Smooth muscle cell (in vitro differentiated cells): ENCODE results near the gene USP48. TPM values are rescaled to one million over a fixed set of nuclear protein-coding genes. Genes with fewer than 3 reads are reported as not detected.

ENCODE experiments used
- DNase-seq: peaks from one replicate; lab custom pipeline; 2025; ENCODE audit not compliant: unreplicated experiment; lab: John Stamatoyannopoulos, UW
- H2AFZ ChIP-seq: fragments of 200-600 bp; sonication (generic); 2 replicates; pipeline ENCODE4 v1.6.0; 2016; ENCODE audit warnings: antibody characterized with exemption, low read depth, mild to moderate bottlenecking
- H3F3A ChIP-seq: fragments of 200-600 bp; sonication (generic); 2 replicates; pipeline ENCODE4 v1.6.0; 2017; ENCODE audit warnings: antibody characterized with exemption, low read depth
- H3K27ac ChIP-seq: fragments of 200-600 bp; sonication (generic); 2 replicates; pipeline ENCODE4 v1.5.1; 2016; ENCODE audit warnings: low read depth, mild to moderate bottlenecking
- H3K27me3 ChIP-seq: fragments of 200-600 bp; sonication (generic); 2 replicates; pipeline ENCODE4 v1.6.1; 2016; ENCODE audit warnings: low read depth, mild to moderate bottlenecking
- H3K36me3 ChIP-seq: fragments of 200-600 bp; sonication (generic); 2 replicates; pipeline ENCODE4 v1.5.1; 2016; ENCODE audit warnings: low read depth
- H3K4me1 ChIP-seq: fragments of 200-600 bp; sonication (generic); 2 replicates; pipeline ENCODE4 v1.5.1; 2016; ENCODE audit warnings: low read depth
- H3K4me2 ChIP-seq: fragments of 200-600 bp; sonication (generic); 2 replicates; pipeline ENCODE4 v1.6.0; 2016; ENCODE audit warnings: mild to moderate bottlenecking
- H3K4me3 ChIP-seq: fragments of 200-600 bp; sonication (generic); 2 replicates; pipeline ENCODE4 v1.5.1; 2016; ENCODE audit warnings: mild to moderate bottlenecking
- H3K79me2 ChIP-seq: fragments of 200-600 bp; sonication (generic); 2 replicates; pipeline ENCODE4 v1.6.0; 2016; ENCODE audit warnings: low read depth, mild to moderate bottlenecking
- H3K9ac ChIP-seq: fragments of 200-600 bp; sonication (generic); 2 replicates; pipeline ENCODE4 v1.6.0; 2016; ENCODE audit warnings: low read depth
- H3K9me3 ChIP-seq: fragments of 200-600 bp; sonication (generic); replicated peaks from 2 replicates; pipeline ENCODE4 v1.5.1; 2016; ENCODE audit warnings: low read depth
- H4K20me1 ChIP-seq: fragments of 200-600 bp; sonication (generic); 2 replicates; pipeline ENCODE4 v1.6.0; 2016; ENCODE audit warnings: low read depth
- CTCF ChIP-seq: fragments of 200-600 bp; sonication (generic); IDR thresholded peaks from 2 replicates; pipeline ENCODE4 v1.5.1; 2017; ENCODE audit warnings: borderline replicate concordance, mild to moderate bottlenecking, antibody characterized with exemption; ENCODE audit not compliant: insufficient read depth, poor library complexity, severe bottlenecking
- WGBS: methylation state at CpG from one replicate; pipeline ENCODE4 v1.1.7; 2016; ENCODE audit warnings: low lambda C conversion rate; 5-methylcytosine and 5-hydroxymethylcytosine counted together
- polyA plus RNA-seq: library from polyadenylated mRNA; unstranded; fragments of >200 nt; fragmentation: Nextera tagmentation; extraction: Ambion mirVana; gene quantifications from 2 replicates; pipeline ENCODE4 v1.2.1, GENCODE V29; 2016
- total RNA-seq: library from RNA; depleted of rRNA; stranded (reverse); fragments of >200 nt; gene quantifications from 2 replicates; pipeline ENCODE4 v1.2.3, GENCODE V29; 2014

The USP48 gene
- total and polyA plus RNA-seq, 2 experiments from 2014 or later: 34.5 to 76.0 TPM

- Histone ChIP-seq H3K79me2 (no peaks in the 10 kb centered on the region), H3K36me3 (no peaks in the 10 kb centered on the region), H3K27me3 (no peaks in the 10 kb centered on the region), H3K9ac (no peak overlapping the region), H3K4me2 (no peak overlapping the region), H4K20me1 (no peaks in the 10 kb centered on the region), H3K4me1 (no peaks in the 10 kb centered on the region), H2AFZ (no peak overlapping the region), H3K9me3 (no peaks in the 10 kb centered on the region), H3F3A (no peaks in the 10 kb centered on the region), H3K27ac (peak overlapping the region; percentile 17), H3K4me3 (no peak overlapping the region)
- no peak for TF ChIP-seq CTCF
- DNase-seq: no peak
- 40% methylated on average over 19 of the region's 24 CpGs for WGBS
Measured at GRCh38 chr1:21639594-21640041, 143.3 kb downstream of the USP48 start.

GRCh38 chr1:21638531-21639341 is 144.2 kb downstream of the USP48 start:
- Histone ChIP-seq H3K36me3 (no peaks in the 10 kb centered on the region), H3K27me3 (no peaks in the 10 kb centered on the region), H3K27ac (peak overlapping the region; percentile 45), H3K9me3 (no peaks in the 10 kb centered on the region), H3K4me1 (no peaks in the 10 kb centered on the region), H3F3A (no peaks in the 10 kb centered on the region), H3K4me3 (no peak overlapping the region), H3K79me2 (no peaks in the 10 kb centered on the region), H3K9ac (no peak overlapping the region), H2AFZ (no peak overlapping the region), H3K4me2 (no peak overlapping the region), H4K20me1 (no peaks in the 10 kb centered on the region)
- DNase-seq: no peak
- no peak for TF ChIP-seq CTCF
- 33% methylated on average over 10 of the region's 10 CpGs for WGBS

GRCh38 chr1:21637514-21637913 is 145.4 kb downstream of the USP48 start:
- TF ChIP-seq CTCF: no peak
- DNase-seq: no peak
- Histone ChIP-seq H4K20me1 (no peaks in the 10 kb centered on the region), H3K4me2 (no peak overlapping the region), H3K4me3 (no peak overlapping the region), H3K27ac (no peak overlapping the region), H3K27me3 (no peaks in the 10 kb centered on the region), H3K9ac (no peak overlapping the region), H3K9me3 (no peaks in the 10 kb centered on the region), H3K79me2 (no peaks in the 10 kb centered on the region), H3F3A (no peaks in the 10 kb centered on the region), H3K4me1 (no peaks in the 10 kb centered on the region), H2AFZ (no peak overlapping the region), H3K36me3 (no peaks in the 10 kb centered on the region)
- WGBS: 92% methylated on average over 6 of the region's 6 CpGs

GRCh38 chr1:21636029-21636428 is 146.9 kb downstream of the USP48 start:
- WGBS: 94% methylated on average over 2 of the region's 2 CpGs
- Histone ChIP-seq H3K9ac (no peak overlapping the region), H3F3A (no peaks in the 10 kb centered on the region), H4K20me1 (no peaks in the 10 kb centered on the region), H3K9me3 (no peaks in the 10 kb centered on the region), H2AFZ (no peak overlapping the region), H3K4me2 (no peak overlapping the region), H3K27me3 (no peaks in the 10 kb centered on the region), H3K4me1 (no peaks in the 10 kb centered on the region), H3K79me2 (no peaks in the 10 kb centered on the region), H3K4me3 (no peak overlapping the region), H3K36me3 (no peaks in the 10 kb centered on the region), H3K27ac (no peak overlapping the region)
- no peak for TF ChIP-seq CTCF
- DNase-seq: no peak
